Renal cortex interstitium (tissue), 11 donors: ENCODE data around the gene EFEMP2. TPM values are rescaled to one million over a fixed set of nuclear protein-coding genes. Genes with fewer than 3 reads are reported as not detected.

Experiments
- DNase-seq, 11 donors: peaks; one replicate each; pipeline ENCODE4 v3.0.0-alpha.2; 2013; ENCODE audit warnings: low read depth in 9 of 11, low spot score in 4 of 11; ENCODE audit errors: extremely low read depth in 1 of 11
- polyA plus RNA-seq, 3 donors: library from polyadenylated mRNA; unstranded; fragments of 120-200 nt; gene quantifications; one replicate each; pipeline ENCODE4 v1.2.1, GENCODE V29; 2013; ENCODE audit not compliant: insufficient read length in 3 of 3

EFEMP2 gene
- polyA plus RNA-seq, 3 donors, result 87.9 to 129 (median 127) TPM

DNA sequence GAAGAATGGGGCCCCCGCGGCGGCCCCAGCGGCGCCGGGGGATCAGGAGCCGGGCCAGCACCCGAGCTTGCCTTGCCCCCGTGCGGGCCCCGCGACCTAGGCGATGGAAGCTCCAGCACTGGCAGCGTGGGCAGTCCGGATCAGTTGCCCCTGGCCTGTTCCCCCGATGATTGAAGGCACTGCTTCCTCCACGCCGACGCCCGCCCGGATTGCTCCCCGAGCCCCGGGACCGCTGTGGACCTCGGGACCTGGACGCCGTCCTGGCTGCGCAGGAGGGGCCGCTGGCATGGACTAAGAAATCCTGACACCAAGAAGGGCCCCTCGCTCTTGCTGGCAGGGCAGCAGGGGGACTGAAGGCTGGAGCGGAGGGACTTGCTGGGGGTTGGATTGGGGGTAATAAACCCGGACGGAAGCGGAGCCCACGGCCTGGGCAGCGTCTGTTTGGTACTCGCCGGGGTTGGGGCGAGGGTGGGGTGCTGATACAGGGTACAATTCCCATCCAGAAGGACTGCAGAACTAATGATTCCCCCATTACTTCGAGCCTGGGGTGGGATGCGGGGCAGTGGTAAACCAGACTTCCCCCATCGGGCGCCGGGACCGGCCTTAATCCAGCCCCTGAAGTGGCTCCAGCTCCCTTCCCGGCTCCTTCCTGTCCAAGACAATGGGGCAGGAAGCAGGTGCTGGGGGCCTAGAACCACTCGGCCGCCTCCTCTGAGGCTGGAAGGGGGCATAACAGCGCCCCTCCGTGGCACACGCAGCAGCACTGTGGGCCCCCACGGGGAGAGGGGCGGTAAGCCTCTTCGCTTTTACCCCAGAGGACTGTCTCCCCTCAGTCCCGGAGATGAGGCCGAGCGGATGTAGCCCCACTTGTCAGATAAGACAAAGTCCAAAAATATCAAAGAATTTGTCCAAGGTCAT, 18.9 kb upstream of the EFEMP2 start:
- DNase-seq, result no peak

DNA sequence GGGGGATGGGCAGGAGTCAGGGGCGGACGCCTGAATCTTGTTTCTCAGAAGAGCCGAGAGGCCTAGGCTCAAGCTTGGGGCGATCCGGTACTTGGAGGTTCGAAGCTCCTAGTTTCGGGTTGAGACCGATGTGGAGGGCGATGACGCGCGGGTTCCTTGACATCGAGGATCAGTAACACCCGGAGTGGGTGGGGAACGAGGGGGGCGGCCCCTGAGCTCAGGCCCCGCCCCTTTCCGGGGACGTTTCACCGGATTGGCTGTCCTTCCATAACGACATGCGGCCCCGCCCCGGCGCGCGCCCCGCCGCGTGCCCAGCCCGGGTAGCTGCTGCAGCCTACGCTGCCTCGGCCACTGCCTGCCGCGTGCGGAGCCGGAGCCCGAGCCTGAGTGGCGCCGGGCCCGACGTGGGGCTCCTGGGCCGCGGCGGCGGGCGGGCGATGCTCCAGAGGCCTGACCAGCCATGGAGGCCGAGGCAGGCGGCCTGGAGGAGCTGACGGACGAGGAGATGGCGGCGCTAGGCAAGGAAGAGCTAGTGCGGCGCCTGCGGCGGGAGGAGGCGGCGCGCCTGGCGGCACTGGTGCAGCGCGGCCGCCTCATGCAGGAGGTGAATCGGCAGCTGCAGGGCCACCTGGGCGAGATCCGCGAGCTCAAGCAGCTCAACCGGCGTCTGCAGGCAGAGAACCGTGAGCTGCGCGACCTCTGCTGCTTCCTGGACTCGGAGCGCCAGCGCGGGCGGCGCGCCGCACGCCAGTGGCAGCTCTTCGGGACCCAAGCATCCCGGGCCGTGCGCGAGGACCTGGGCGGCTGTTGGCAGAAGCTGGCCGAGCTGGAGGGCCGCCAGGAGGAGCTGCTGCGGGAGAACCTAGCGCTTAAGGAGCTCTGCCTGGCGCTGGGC, 18.0 kb upstream of the EFEMP2 start, which contains the start of gene CCDC85B:
Gene CCDC85B, plus strand, starts transcription at position 350 of the 895 bp plus-strand sequence. Its CDS starts 111 bp downstream, at position 461.
- DNase-seq, result peak; percentile 86 to 96 (median 93)

DNA sequence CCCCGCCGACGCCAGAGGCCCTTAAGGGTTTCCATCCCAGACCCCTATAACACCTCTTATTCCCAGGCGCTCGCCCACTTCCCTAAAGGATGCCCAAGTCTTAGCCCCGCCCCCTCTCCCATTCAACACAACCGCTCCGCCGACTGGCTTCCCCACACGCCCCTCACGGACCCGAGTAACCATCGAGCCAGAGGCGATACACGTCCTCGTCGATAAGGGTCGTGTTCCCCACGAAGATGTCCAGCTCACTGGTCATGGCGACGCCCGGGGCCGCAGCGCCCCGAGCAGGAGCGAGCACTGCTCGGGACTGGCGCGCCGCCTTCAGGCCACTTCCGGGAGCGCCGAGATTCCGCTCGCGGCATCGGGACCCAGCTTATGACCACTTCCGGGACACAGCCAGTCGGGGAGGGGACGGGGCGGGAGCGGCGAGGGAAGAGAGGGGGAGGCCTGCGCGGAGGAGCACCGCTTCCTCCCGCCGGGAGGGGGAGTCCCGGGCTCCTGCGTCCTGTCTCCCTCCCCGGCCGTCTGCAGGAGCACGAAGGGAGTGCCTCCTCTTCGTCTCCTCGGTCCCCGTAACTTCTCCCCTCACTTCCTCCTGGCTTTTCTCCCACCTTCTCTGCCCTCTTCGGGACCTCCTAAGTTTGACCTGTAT, 15.7 kb upstream of the EFEMP2 start, which contains the start of gene FIBP:
Gene FIBP, minus strand, starts transcription at position 309 of the 652 bp plus-strand sequence. Its CDS starts 53 bp downstream, at position 256.
- peak; percentile 89 to 96 (median 94) for DNase-seq

DNA sequence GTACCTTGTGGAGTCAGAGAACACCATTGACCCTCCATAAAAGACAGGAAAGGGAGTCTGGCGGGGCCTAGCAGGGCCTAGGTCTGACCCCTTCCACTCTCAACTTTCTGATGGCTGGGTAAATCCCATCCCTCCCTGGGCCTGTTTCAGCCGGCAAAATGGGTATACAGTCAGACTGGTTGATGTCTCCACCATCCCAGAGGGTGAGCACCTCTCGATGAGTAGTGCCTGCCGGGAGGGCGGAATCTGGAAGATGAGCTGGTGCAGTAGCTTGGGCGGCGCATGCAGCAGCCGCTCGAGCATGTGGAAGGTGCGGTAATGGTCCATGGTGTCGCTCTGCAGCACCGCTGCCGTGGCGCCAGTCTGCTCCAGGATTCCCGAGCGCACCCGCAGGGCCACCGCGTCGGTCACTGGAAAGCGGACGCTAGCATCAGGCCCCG, 15.1 kb upstream of the EFEMP2 start:
- DNase-seq, result no peak

DNA sequence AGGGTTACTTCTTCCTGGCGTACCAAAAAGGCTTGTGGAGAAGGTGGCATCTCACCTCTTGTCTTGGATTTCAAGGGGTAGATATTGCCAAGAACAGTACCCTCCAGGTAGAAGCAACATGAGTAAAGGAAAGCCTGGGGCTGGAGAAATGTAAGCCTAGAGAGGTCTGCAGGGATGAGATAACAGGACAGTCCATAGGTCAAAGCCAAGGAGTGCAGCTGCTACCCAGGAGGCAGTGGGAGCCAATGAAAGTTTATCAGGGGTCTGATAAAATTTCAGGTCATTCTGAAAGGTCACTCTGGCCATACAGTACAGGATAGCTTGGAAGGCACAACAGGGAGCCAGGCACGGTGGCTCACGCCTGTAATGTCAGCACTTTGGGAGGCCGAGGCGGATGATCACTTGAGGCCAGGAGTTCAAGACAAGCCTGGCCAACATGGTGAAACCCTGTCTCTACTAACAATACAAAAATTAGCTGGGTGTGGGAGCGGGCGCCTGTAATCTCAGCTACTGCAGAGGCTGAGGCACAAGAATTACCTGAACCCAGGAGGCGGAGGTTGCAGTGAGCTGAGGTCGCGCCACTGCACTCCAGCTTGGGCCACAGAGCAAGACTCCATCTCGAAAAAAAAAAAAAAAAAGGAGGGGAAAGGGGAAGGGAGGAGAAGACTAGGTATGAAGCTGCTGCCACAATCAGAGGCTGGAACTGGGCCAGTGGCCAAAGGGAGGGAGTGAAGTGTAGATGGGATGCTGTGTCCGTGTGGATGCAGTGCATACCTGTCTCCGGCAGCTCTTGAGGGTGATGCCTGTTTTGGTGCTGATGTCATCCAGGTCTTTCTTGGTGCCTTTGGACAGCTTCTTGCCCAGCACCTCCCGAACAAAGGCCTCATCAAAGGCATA, 14.5 kb upstream of the EFEMP2 start:
- no peak for DNase-seq

DNA sequence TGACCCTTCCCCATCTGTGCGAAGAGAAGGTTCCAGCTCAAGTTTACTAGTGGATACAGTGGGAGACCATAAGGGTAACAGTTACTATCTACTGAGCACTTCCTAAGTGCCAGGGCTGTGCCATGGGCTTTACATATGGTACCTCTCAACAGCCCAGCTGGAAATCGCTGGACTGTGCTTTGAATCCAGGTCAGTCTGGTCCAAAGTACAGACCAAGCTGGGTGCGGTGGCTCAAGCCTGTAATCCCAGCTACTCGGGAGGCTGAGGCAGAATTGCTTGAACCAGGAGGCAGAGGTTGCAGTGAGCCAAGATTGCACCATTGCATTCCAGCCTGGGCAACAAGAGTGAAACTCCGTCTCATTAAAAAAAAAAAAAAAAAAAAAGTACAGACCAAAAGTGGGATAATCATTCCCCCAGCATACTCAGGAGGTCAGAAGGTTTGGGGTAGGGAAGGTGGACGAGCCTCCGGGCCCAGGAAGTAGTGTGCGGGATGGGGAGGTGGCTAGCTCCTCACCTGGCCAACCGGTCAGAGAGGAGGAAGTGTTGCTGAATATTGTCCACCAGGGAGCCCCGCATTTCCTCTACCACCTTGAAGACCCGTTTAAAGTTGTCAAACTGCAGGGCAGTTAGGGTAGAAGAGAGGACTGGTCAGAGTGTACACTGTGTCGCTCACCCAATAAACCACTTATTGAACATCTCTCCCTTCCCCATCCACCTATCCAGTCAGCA, 13.4 kb upstream of the EFEMP2 start:
- DNase-seq, result no peak

DNA sequence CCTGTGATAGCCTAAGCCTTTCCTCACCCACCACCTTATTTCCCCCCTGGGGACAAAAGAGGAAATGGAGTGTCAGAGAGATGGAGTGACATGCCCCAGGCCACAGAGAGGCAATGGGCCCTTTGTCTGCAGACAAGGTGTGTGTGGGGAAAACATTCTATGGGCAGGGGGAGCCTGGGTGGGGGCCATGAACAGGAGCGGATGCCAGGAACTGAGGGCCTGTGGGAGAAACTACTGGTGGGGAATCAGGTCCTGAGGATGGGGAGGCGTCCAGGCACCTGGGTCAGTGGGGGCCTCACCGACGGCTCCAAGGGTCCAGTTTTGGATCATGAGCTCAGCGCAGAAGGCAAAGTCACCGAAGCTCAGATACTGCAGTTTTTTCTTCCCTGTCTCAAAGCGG, 12.6 kb upstream of the EFEMP2 start:
- no peak for DNase-seq

DNA sequence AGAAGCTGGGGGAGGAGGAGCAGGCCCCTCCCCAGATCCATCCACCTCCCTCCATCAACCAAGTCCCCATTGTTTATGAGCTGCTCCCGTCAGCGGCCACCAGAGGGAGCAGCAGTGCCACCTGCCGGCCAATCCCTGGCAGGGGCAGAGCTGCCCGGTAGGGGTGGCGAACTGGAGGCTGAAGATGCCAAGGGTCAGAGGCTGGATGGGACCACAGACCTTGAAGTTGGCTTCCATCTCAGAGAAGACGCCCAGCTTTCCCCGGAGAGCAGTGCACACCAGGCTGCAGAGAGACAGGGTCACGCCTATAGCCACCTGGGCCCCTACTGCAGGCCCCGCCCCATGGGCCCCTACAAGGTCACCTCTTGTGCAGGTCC, 12.1 kb upstream of the EFEMP2 start:
- DNase-seq, result no peak

DNA sequence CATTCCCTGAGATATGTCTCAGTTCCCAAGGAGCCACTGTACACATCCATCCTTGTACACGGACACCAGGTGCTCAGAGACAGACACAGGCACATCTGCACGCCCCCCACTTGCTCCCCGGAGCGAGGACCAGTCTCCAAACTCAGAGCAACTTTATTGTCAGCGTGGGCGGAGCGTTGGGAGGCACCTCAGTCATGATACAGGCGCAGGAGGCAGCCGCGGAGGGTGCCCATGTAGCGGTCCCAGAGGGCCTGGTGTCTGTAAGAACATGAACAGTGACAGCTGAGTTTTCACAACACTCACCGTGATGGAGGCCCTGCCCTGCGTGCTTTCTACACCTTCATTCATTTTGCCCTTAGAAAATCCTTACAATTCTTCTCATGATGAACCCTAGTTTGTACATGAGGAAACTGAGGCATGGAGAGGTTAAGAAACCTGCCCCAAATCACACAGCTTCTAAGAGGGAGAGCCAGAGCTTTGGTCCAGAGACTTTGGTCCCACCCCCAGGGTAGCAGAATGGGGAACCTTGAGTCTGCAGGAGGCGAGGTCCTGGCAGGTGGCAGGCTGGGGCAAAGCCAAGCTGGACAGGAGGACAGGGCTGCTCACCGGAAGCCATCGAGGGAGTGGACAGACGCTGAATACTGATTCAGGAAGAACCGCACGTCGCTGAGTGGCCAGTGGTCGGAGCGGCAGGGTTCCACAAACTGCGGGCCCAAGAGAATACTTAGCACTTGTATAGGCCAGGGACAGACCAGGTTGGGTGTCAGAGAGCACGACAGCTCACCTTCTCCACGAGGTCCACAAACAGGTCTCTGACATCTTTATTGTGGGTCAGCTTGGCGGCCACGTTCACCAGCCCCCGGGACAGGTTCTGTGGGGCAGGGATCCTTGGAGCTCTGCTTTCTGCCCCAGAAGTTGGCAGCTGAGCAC, 11.5 kb upstream of the EFEMP2 start:
- no peak for DNase-seq

DNA sequence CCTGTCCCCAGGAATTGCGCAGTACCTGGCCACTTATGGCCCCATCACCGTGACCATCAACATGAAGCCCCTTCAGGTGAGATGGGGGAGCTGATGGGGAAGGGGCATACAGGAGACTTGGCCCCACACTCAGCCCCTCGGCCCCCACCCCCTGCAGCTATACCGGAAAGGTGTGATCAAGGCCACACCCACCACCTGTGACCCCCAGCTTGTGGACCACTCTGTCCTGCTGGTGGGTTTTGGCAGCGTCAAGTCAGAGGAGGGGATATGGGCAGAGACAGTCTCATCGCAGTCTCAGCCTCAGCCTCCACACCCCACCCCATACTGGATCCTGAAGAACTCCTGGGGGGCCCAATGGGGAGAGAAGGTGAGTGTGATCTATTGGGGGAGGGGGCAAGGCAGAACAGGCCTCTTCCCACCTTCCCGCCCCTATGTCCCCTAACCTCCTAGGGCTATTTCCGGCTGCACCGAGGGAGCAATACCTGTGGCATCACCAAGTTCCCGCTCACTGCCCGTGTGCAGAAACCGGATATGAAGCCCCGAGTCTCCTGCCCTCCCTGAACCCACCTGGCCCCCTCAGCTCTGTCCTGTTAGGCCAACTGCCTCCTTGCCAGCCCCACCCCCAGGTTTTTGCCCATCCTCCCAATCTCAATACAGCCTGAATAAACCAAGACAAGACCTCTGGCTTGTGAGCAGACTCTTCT, 10.6 kb upstream of the EFEMP2 start:
- DNase-seq, result no peak

DNA sequence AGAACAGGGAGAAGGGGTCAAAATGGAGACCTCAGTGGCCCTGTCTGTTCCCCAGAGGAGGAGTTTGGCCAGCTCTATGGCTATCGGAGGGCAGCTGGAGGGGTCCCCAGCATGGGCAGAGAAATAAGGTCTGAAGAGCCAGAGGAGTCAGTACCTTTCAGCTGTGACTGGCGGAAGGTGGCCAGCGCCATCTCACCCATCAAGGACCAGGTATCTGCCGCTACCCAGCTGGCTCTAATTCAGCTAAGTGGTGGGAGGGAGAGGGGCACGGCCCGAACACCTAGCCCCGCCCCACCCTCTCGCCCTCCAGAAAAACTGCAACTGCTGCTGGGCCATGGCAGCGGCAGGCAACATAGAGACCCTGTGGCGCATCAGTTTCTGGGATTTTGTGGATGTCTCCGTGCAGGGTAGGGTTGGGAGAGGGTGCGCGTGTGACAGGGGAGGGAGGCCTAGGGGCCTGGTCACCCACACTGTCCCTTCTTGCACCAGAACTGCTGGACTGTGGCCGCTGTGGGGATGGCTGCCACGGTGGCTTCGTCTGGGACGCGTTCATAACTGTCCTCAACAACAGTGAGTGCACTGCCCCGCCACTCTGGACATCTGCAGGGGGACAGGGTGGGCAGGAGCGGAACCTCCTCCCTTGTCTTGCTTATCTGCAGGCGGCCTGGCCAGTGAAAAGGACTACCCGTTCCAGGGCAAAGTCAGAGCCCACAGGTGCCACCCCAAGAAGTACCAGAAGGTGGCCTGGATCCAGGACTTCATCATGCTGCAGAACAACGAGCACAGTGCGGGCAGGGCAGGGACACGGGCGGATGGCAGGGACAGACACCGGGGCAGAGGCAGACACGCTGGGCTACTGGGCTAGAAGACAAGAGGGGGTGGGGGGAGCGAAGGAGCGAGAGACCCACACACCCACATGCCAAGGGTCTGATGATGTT, 9.8 kb upstream of the EFEMP2 start:
- no peak for DNase-seq

DNA sequence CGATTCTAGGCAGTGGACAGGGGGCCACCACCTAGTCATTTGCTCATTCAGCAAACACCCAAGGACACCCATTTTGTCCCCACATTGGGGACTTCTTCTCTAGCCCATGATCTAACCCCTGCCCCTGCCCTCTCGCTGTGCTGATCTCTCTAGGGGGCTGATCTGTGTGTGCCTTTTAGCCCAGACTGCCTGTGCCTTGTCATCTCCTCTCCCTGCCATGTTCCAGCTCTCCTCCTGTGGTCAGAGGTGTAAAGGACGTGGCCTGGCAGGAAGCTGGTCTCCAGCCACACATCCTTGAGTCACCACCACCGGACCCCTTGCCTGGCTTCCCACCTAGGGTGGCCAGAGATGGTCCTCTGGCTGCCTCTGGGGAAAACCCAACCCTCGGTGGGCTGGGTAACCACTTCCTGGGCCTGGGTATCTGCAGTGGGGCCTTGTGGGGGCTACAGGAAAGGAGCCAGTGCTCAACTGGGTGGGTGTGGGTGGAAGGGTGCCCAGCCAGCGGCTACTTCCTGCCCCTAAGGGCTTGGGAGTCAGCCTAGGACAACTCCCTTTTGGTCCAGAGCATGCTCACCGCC, 8.3 kb upstream of the EFEMP2 start:
- no peak for DNase-seq

DNA sequence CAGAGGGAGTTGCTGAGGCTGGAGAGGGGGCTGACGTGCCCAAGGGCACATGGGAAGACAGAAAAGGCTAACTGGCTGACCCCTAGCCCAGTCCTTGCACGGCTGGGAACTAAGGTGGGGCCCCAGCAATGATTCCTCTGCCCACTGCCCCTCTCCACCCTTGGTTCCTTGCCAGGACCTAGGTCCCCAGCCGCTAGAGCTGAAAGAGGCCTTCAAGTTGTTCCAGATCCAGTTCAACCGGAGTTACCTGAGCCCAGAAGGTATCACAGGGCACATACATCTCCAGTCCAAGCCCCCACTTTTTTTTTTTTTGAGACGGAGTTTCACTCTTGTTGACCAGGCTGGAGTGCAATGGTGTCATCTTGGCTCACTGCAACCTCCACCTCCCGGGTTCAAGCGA, 7.4 kb upstream of the EFEMP2 start:
- no peak for DNase-seq

DNA sequence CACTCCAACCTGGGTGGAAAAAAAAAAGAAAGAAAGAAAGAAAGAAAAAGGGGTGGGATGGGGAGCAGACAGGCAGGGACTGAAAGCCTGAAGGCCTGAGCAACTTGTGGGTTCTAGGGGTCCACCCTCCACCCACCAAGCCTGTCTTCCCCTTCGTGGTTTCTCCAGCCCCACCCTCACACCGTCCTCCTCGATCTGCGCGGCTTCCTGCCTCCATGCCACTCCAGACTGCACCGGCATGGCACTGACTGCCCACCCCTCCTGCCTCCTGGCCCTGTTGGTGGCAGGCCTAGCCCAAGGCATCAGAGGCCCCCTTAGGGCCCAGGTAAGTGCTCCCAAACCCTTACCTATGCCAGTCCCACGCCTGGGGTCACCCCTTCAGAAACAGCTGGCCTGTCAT, 7.0 kb upstream of the EFEMP2 start, which contains the start of gene CTSW:
Gene CTSW, plus strand, starts transcription at position 221 of the 400 bp plus-strand sequence. Its CDS starts 18 bp downstream, at position 239.
- DNase-seq, result no peak
